Panc1 (cell line): ENCODE data around the gene HAUS8. TPM values are rescaled to one million over a fixed set of nuclear protein-coding genes. Genes with fewer than 3 reads are reported as not detected.

Source experiments
- ATAC-seq: fragments of 200-7000 bp; cut with Tn5 transposase; 2 replicates; pipeline ENCODE4 v1.9.1; 2020; ENCODE audit warnings: mild to moderate bottlenecking, moderate library complexity
- BruUV-seq: library from RNA; stranded (reverse); fragments of 400-500 nt; replicated peaks from 2 replicates; lab custom pipeline; 2021; lab: Mats Ljungman, UMichigan
- CTCF ChIA-PET: fragments of 300-600 bp; sonication (Branson Sonifier 250); formaldehyde crosslinking; loops from one replicate; lab custom pipeline; 2022; ENCODE audit warnings: antibody characterized with exemption; lab: Charles Lee
- POLR2A ChIA-PET: fragments of 300-600 bp; sonication (Branson Sonifier 250); formaldehyde crosslinking; loops from one replicate; lab custom pipeline; 2022; ENCODE audit warnings: antibody characterized with exemption; lab: Charles Lee
- DNase-seq: peaks from one replicate; pipeline ENCODE4 v3.0.0-alpha.2; 2010; ENCODE audit warnings: low read depth, low spot score
- H3K27ac ChIP-seq: 2 replicates; pipeline ENCODE4 v1.5.1; 2011; ENCODE audit warnings: mild to moderate bottlenecking, low read length, inconsistent platforms
- H3K27me3 ChIP-seq: fragments of 200-500 bp; sonication (Bioruptor generic); 2 replicates; pipeline ENCODE4 v1.6.0; 2014; ENCODE audit warnings: low read length, inconsistent platforms; ENCODE audit not compliant: control insufficient read depth, insufficient read depth
- H3K36me3 ChIP-seq: fragments of 200-500 bp; sonication (Bioruptor generic); 2 replicates; pipeline ENCODE4 v1.5.1; 2014; ENCODE audit warnings: inconsistent platforms, mild to moderate bottlenecking, low read length, moderate library complexity; ENCODE audit not compliant: control insufficient read depth, insufficient read depth
- H3K4me1 ChIP-seq: 2 replicates; pipeline ENCODE4 v1.5.1; 2011; ENCODE audit warnings: inconsistent platforms, mild to moderate bottlenecking, low read length, moderate library complexity; ENCODE audit not compliant: control insufficient read depth, insufficient read depth
- H3K4me3 ChIP-seq, 2 experiments: 2 replicates each; pipeline ENCODE4 v1.5.1; 2011 to 2012; ENCODE audit warnings: low read depth in 2 of 2, low read length in 2 of 2, mild to moderate bottlenecking in 2 of 2, inconsistent platforms in 1 of 2, moderate library complexity in 1 of 2
- H3K9me3 ChIP-seq: fragments of 200-500 bp; sonication (Bioruptor generic); 2 replicates; pipeline ENCODE4 v1.5.1; 2014; ENCODE audit warnings: low read depth, mild to moderate bottlenecking, inconsistent platforms, low read length, moderate library complexity; ENCODE audit not compliant: control insufficient read depth, insufficient read depth
- CTCF ChIP-seq: fragments of 450-650 bp; IDR thresholded peaks from 2 replicates; pipeline ENCODE4 v1.5.1; 2017; ENCODE audit warnings: mild to moderate bottlenecking
- POLR2AphosphoS5 ChIP-seq: IDR thresholded peaks from 2 replicates; pipeline ENCODE4 v1.6.1; 2012; ENCODE audit warnings: mild to moderate bottlenecking, low read depth, low read length, moderate library complexity
- REST ChIP-seq, 2 experiments: IDR thresholded peaks; 2 replicates each; pipeline ENCODE4 v1.6.1; 2011 to 2012; ENCODE audit warnings: low read depth in 2 of 2, control low read depth in 1 of 2, low read length in 1 of 2, mild to moderate bottlenecking in 1 of 2, moderate library complexity in 1 of 2; ENCODE audit not compliant: insufficient read depth in 1 of 2
- SIN3A ChIP-seq: IDR thresholded peaks from 2 replicates; pipeline ENCODE4 v1.6.1; 2012; ENCODE audit warnings: low read depth, mild to moderate bottlenecking, low read length, moderate library complexity, borderline replicate concordance; ENCODE audit not compliant: insufficient read depth
- in situ Hi-C: cut with HindIII; loops from 2 replicates; pipeline ENCODE4 v1.10.0; 2016; ENCODE audit warnings: low sequenced_read_pairs, low pct_unique_long_range_greater_than_20kb
- intact Hi-C: fragments of 100-400 bp; cut with micrococcal nuclease; formaldehyde crosslinking; loops from one replicate; pipeline ENCODE4 v1.10.0; 2022; ENCODE audit not compliant: unreplicated experiment
- total RNA-seq: library from RNA; stranded (reverse); gene quantifications from one replicate; pipeline ENCODE4 v1.2.1, GENCODE V29; 2021; ENCODE audit not compliant: unreplicated experiment

The HAUS8 gene
- total RNA-seq, 1 experiment from 2014 or later: 18.2 TPM

GRCh38 chr19:17101686-17102628 lies 26.7 kb upstream of the HAUS8 start:
- CTCF ChIA-PET: no interaction called here
- no peak for DNase-seq

GRCh38 chr19:17098326-17098725 lies 23.1 kb upstream of the HAUS8 start:
- ChIA-PET POLR2A (no interaction called here), CTCF (no interaction called here)
- intact Hi-C loops: no loop called here
- no peak for DNase-seq
- no peaks in the 10 kb centered on the region for H3K4me1 ChIP-seq
- H3K9me3 ChIP-seq: no peaks in the 10 kb centered on the region
- H3K36me3 ChIP-seq: no peaks in the 10 kb centered on the region; the same call in 1 of the 2 replicates
- H3K4me3 ChIP-seq: no peak overlapping the region
- no TSS peak for BruUV-seq
- H3K27me3 ChIP-seq: no peaks in the 10 kb centered on the region
- H3K27ac ChIP-seq: no peak overlapping the region
- no peak for ATAC-seq
- TF ChIP-seq SIN3A: no peak
- in situ Hi-C loops: no loop called here

More at GRCh38 chr19:17101686-17102628, 26.7 kb upstream of the HAUS8 start:
- Histone ChIP-seq H3K9me3 (no peaks in the 10 kb centered on the region), H3K4me1 (peaks cover under 1% of the 10 kb centered on the region), H3K36me3 (no peaks in the 10 kb centered on the region), H3K27ac (no peak overlapping the region), H3K4me3 (no peak overlapping the region), H3K27me3 (no peaks in the 10 kb centered on the region)
- ATAC-seq: no peak
- POLR2A ChIA-PET: no interaction called here
- TF ChIP-seq POLR2AphosphoS5: no peak
- peak in 1 of 2 experiments; percentile 65; a peak in 1 of 4 replicates for TF ChIP-seq REST (IDR thresholded peaks at IDR 0.05; ENCODE audit: insufficient read depth in 1 of 2, low read depth in 2 of 2, low read length in 1 of 2)
- intact Hi-C loops: no loop called here
- BruUV-seq: no TSS peak
- in situ Hi-C loops: no loop called here

GRCh38 chr19:17097593-17098126 lies 22.4 kb upstream of the HAUS8 start:
- ChIA-PET CTCF (no interaction called here), POLR2A (interaction anchor here (0.7 kb wide), 1 partner anchor 117 kb away, joined by 4 read pairs; no protein-coding TSS in a partner anchor)
- TF ChIP-seq SIN3A: no peak
- no peak for TF ChIP-seq CTCF
- H3K9me3 ChIP-seq: no peaks in the 10 kb centered on the region
- no TSS peak for BruUV-seq
- no peak overlapping the region for H3K4me3 ChIP-seq
- H3K36me3 ChIP-seq: no peaks in the 10 kb centered on the region; the same call in 1 of the 2 replicates
- no peaks in the 10 kb centered on the region for H3K4me1 ChIP-seq
- intact Hi-C loops (no loop called here), in situ Hi-C loops (no loop called here)
- no peak for DNase-seq
- H3K27ac ChIP-seq: no peak overlapping the region; the same call in 1 of the 2 replicates
- H3K27me3 ChIP-seq: no peaks in the 10 kb centered on the region
- ATAC-seq: peak; percentile 80
